ENCODE data around the gene CXXC5.

- TF ChIP-seq CTCF (conservative IDR thresholded peaks at IDR 0.05 in 1 of 2, IDR thresholded peaks at IDR 0.05 in 1 of 2; ENCODE audit: low read depth in 1 of 2, low read length in 2 of 2) (no peak), EZH2 (IDR thresholded peaks at IDR 0.05; ENCODE audit: low read length, missing control alignments) (no peak)
These were observed 46.7 kb upstream of the CXXC5 start for GRCh38 chr5:139601429-139601828.
